GM23338 (cell line): Measurements from ENCODE around the gene CACNA1D.

Source experiments
- EZH2 ChIP-seq: fragments of 200-600 bp; sonication (generic); IDR thresholded peaks from one replicate; pipeline ENCODE4 v1.8.0; 2017; ENCODE audit warnings: antibody characterized with exemption, mild to moderate bottlenecking, low read depth; ENCODE audit not compliant: unreplicated experiment
- EZH2phosphoT487 ChIP-seq: fragments of 200-600 bp; sonication (generic); IDR thresholded peaks from one replicate; pipeline ENCODE4 v1.8.1; 2018; ENCODE audit warnings: antibody characterized with exemption; ENCODE audit not compliant: unreplicated experiment
- JUNB ChIP-seq: IDR thresholded peaks from one replicate; pipeline ENCODE4 v1.6.1; 2016; ENCODE audit warnings: antibody characterized with exemption; ENCODE audit not compliant: unreplicated experiment
- NANOG ChIP-seq: IDR thresholded peaks from 2 replicates; pipeline ENCODE4 v1.6.1; 2016; ENCODE audit warnings: antibody characterized with exemption, borderline replicate concordance
- POLR2AphosphoS5 ChIP-seq: IDR thresholded peaks from 2 replicates; pipeline ENCODE4 v1.6.1; 2016; ENCODE audit warnings: antibody characterized with exemption, low read depth
- ZNF331 ChIP-seq: fragments of 250-450 bp; sonication (Bioruptor Pico); IDR thresholded peaks from 2 replicates; pipeline ENCODE4 v1.5.0; 2020; ENCODE audit warnings: low read depth, mild to moderate bottlenecking, moderate library complexity
- ZNF462 ChIP-seq: fragments of 250-450 bp; sonication (Bioruptor Pico); IDR thresholded peaks from 2 replicates; pipeline ENCODE4 v1.5.0; 2020; ENCODE audit warnings: mild to moderate bottlenecking, moderate library complexity
- TF ChIP-seq, protein P1 (sequence below), 2 experiments: fragments of 200-600 bp in 1 of 2; sonication (generic) in 1 of 2; conservative IDR thresholded peaks; 2 replicates each; pipeline versions ENCODE4 v1.5.1 to v1.6.1; 2016 to 2017; ENCODE audit warnings: antibody characterized with exemption in 2 of 2, low read depth in 2 of 2, mild to moderate bottlenecking in 2 of 2, moderate library complexity in 1 of 2
- TF ChIP-seq, protein P2 (sequence below): IDR thresholded peaks from one replicate; pipeline ENCODE4 v1.6.1; 2018; ENCODE audit warnings: antibody characterized with exemption; ENCODE audit not compliant: unreplicated experiment

DNA sequence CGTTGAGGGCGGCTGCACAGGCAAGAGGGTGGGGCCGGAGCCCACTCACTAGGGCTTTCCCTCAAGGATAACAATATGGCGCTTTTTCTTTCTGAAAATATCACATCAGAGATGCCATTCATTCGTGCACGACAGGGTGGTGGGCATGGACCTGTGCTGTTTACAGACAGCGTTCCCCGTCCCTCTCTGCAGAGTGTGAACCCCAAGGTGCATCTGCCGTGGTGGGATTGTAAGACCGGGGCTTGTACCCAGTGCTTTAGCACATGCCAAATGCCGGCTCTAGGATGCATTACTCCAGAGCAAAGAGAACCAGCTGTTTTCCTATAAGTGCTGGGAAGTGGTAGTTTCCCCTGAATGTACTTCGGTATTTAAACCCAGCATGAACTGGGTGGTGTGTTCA, 314.9 kb downstream of the CACNA1D start:
- TF ChIP-seq, protein P1, sequence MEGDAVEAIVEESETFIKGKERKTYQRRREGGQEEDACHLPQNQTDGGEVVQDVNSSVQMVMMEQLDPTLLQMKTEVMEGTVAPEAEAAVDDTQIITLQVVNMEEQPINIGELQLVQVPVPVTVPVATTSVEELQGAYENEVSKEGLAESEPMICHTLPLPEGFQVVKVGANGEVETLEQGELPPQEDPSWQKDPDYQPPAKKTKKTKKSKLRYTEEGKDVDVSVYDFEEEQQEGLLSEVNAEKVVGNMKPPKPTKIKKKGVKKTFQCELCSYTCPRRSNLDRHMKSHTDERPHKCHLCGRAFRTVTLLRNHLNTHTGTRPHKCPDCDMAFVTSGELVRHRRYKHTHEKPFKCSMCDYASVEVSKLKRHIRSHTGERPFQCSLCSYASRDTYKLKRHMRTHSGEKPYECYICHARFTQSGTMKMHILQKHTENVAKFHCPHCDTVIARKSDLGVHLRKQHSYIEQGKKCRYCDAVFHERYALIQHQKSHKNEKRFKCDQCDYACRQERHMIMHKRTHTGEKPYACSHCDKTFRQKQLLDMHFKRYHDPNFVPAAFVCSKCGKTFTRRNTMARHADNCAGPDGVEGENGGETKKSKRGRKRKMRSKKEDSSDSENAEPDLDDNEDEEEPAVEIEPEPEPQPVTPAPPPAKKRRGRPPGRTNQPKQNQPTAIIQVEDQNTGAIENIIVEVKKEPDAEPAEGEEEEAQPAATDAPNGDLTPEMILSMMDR (conservative IDR thresholded peaks at IDR 0.05; ENCODE audit: low read depth in 2 of 2) = no peak
- TF ChIP-seq EZH2 (no peak), NANOG (no peak), EZH2phosphoT487 (no peak), POLR2AphosphoS5 (no peak), JUNB (no peak), ZNF462 (no peak), ZNF331 (CRISPR knock-in tag) (no peak)
- TF ChIP-seq, protein P2, sequence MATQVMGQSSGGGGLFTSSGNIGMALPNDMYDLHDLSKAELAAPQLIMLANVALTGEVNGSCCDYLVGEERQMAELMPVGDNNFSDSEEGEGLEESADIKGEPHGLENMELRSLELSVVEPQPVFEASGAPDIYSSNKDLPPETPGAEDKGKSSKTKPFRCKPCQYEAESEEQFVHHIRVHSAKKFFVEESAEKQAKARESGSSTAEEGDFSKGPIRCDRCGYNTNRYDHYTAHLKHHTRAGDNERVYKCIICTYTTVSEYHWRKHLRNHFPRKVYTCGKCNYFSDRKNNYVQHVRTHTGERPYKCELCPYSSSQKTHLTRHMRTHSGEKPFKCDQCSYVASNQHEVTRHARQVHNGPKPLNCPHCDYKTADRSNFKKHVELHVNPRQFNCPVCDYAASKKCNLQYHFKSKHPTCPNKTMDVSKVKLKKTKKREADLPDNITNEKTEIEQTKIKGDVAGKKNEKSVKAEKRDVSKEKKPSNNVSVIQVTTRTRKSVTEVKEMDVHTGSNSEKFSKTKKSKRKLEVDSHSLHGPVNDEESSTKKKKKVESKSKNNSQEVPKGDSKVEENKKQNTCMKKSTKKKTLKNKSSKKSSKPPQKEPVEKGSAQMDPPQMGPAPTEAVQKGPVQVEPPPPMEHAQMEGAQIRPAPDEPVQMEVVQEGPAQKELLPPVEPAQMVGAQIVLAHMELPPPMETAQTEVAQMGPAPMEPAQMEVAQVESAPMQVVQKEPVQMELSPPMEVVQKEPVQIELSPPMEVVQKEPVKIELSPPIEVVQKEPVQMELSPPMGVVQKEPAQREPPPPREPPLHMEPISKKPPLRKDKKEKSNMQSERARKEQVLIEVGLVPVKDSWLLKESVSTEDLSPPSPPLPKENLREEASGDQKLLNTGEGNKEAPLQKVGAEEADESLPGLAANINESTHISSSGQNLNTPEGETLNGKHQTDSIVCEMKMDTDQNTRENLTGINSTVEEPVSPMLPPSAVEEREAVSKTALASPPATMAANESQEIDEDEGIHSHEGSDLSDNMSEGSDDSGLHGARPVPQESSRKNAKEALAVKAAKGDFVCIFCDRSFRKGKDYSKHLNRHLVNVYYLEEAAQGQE = no peak
